Body of pancreas (tissue), 4 donors: ENCODE results near the gene NPIPB13.
"Not testable (repeated sequence)": the region's sequence is repeated elsewhere in the genome, so short reads cannot be mapped to it uniquely, and the experiment has no call there.

Experiments used
- POLR2A ChIP-seq, 3 donors: fragments of 450-650 bp; IDR thresholded peaks; one replicate each; pipeline ENCODE4 v1.6.1; 2016; ENCODE audit warnings: antibody characterized with exemption in 3 of 3, mild to moderate bottlenecking in 2 of 3
- TF ChIP-seq, protein P1 (sequence below), 7 experiments: fragments of 450-650 bp in 4 of 7; fragments of 200-600 bp in 3 of 7; sonication (generic) in 3 of 7; IDR thresholded peaks; one replicate each; pipeline ENCODE4 v1.5.1; 2016 to 2019; ENCODE audit warnings: antibody characterized with exemption in 7 of 7

DNA sequence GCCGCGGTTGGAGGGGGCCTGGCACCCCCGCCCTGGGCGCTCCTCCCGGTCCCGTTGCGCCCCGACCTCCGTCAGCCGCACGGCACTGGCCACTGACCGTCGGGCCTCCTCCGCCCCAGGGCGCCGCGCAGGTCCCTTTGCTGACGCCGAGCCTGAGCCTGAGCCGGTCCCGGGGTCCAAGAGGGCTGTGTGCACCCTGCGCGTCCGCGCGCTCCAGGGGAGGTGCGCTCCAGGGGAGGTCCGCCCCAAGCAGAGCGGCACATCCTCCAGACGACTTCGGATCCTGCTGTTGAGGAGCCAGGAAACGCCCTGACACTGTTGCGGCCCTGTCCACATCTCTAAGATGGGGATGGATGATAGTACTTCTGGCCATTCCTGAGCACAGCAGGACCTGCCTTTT lies 42.0 kb downstream of the NPIPB13 start:
- not testable (repeated sequence) for TF ChIP-seq POLR2A (IDR thresholded peaks at IDR 0.05)
- TF ChIP-seq, protein P1, sequence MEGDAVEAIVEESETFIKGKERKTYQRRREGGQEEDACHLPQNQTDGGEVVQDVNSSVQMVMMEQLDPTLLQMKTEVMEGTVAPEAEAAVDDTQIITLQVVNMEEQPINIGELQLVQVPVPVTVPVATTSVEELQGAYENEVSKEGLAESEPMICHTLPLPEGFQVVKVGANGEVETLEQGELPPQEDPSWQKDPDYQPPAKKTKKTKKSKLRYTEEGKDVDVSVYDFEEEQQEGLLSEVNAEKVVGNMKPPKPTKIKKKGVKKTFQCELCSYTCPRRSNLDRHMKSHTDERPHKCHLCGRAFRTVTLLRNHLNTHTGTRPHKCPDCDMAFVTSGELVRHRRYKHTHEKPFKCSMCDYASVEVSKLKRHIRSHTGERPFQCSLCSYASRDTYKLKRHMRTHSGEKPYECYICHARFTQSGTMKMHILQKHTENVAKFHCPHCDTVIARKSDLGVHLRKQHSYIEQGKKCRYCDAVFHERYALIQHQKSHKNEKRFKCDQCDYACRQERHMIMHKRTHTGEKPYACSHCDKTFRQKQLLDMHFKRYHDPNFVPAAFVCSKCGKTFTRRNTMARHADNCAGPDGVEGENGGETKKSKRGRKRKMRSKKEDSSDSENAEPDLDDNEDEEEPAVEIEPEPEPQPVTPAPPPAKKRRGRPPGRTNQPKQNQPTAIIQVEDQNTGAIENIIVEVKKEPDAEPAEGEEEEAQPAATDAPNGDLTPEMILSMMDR (IDR thresholded peaks at IDR 0.05), result not testable (repeated sequence)
